Hepatocyte (in vitro differentiated cells): Measurements from ENCODE around the gene IL1RAPL2.

Experiments
- EZH2 ChIP-seq: fragments of 200-600 bp; sonication (generic); IDR thresholded peaks from 2 replicates; pipeline ENCODE4 v1.6.1; 2016; ENCODE audit warnings: antibody characterized with exemption, mild to moderate bottlenecking, borderline replicate concordance
- EZH2phosphoT487 ChIP-seq: fragments of 200-600 bp; sonication (generic); IDR thresholded peaks from one replicate; pipeline ENCODE4 v1.6.1; 2018; ENCODE audit warnings: antibody characterized with exemption, mild to moderate bottlenecking, low read depth, moderate library complexity; ENCODE audit not compliant: unreplicated experiment, severe bottlenecking
- TF ChIP-seq, protein P1 (sequence below): fragments of 200-600 bp; sonication (generic); IDR thresholded peaks from 2 replicates; pipeline ENCODE4 v1.5.1; 2016; ENCODE audit warnings: antibody characterized with exemption, mild to moderate bottlenecking; ENCODE audit not compliant: poor library complexity

DNA sequence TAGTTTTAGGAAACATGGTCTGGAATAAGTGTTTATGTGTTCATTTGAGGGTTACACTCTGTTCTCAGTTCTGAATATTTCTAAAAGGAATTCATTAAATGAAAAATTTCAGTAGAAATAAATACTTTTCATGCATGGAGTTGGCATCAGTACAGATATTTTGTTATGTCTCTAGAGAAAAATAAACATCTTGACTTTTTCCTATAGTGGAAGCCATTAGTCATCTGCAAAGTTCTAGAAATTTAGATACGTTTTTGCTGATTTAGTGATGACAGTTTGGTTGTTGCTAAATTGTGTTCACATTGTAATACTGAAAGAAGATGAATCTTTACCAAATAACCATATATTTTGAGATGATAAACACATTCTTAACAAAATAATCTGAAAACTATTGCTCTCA lies 922.7 kb downstream of the IL1RAPL2 start:
- TF ChIP-seq, protein P1, sequence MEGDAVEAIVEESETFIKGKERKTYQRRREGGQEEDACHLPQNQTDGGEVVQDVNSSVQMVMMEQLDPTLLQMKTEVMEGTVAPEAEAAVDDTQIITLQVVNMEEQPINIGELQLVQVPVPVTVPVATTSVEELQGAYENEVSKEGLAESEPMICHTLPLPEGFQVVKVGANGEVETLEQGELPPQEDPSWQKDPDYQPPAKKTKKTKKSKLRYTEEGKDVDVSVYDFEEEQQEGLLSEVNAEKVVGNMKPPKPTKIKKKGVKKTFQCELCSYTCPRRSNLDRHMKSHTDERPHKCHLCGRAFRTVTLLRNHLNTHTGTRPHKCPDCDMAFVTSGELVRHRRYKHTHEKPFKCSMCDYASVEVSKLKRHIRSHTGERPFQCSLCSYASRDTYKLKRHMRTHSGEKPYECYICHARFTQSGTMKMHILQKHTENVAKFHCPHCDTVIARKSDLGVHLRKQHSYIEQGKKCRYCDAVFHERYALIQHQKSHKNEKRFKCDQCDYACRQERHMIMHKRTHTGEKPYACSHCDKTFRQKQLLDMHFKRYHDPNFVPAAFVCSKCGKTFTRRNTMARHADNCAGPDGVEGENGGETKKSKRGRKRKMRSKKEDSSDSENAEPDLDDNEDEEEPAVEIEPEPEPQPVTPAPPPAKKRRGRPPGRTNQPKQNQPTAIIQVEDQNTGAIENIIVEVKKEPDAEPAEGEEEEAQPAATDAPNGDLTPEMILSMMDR, result no peak
- TF ChIP-seq EZH2 (no peak), EZH2phosphoT487 (no peak)
